ENCODE measurements around the gene COL6A5.
"Not testable (repeated sequence)": the region's sequence is repeated elsewhere in the genome, so short reads cannot be mapped to it uniquely, and the experiment has no call there.

COL6A5 gene

GRCh38 chr3:130345487-130346079, at the start of gene COL6A5:
Gene COL6A5, plus strand, starts transcription at chr3:130345672. Its CDS starts 27,967 bp downstream, at chr3:130373639.
- Histone ChIP-seq H3K36me3 (ENCODE audit: control insufficient read depth, insufficient read depth, low read length) (no peaks in the 10 kb centered on the region), H3K9ac (ENCODE audit: low read depth, low read length) (no peak within 1 kb of the TSS), H3K9me3 (ENCODE audit: control insufficient read depth, insufficient read depth, low read length) (no peaks in the 10 kb centered on the region), H3K27me3 (ENCODE audit: control insufficient read depth, insufficient read depth, low read length) (peaks cover 42% of the 10 kb centered on the region), H3K4me3 (ENCODE audit: low read depth, low read length) (peak within 1 kb of the TSS; percentile 33), H3K4me1 (ENCODE audit: control insufficient read depth, insufficient read depth, low read length) (no peaks in the 10 kb centered on the region)

- Histone ChIP-seq H3K4me1 (ENCODE audit: control insufficient read depth, insufficient read depth, low read length) (no peaks in the 10 kb centered on the region), H3K9me3 (ENCODE audit: control insufficient read depth, insufficient read depth, low read length) (no peaks in the 10 kb centered on the region), H3K4me3 (ENCODE audit: low read depth, low read length) (no peak overlapping the region)
These were observed 45.9 kb upstream of the COL6A5 start for GRCh38 chr3:130299531-130299930.

GRCh38 chr3:130300888-130301287, 44.6 kb upstream of the COL6A5 start:
- H3K4me1 ChIP-seq (ENCODE audit: control insufficient read depth, insufficient read depth, low read length) = no peaks in the 10 kb centered on the region
- H3K36me3 ChIP-seq (ENCODE audit: control insufficient read depth, insufficient read depth, low read length) = no peaks in the 10 kb centered on the region
- no peaks in the 10 kb centered on the region for H3K9me3 ChIP-seq (ENCODE audit: control insufficient read depth, insufficient read depth, low read length)
- no peak overlapping the region for H3K9ac ChIP-seq (ENCODE audit: low read depth, low read length)
- no peaks in the 10 kb centered on the region for H3K27me3 ChIP-seq (ENCODE audit: control insufficient read depth, insufficient read depth, low read length)
- no peak overlapping the region for H3K4me3 ChIP-seq (ENCODE audit: low read depth, low read length)

More at GRCh38 chr3:130299531-130299930, 45.9 kb upstream of the COL6A5 start:
- Histone ChIP-seq H3K9ac (ENCODE audit: low read depth, low read length) (no peak overlapping the region), H3K36me3 (ENCODE audit: control insufficient read depth, insufficient read depth, low read length) (no peaks in the 10 kb centered on the region), H3K27me3 (ENCODE audit: control insufficient read depth, insufficient read depth, low read length) (no peaks in the 10 kb centered on the region)

GRCh38 chr3:130310109-130310508, 35.4 kb upstream of the COL6A5 start:
- Histone ChIP-seq H3K4me3 (ENCODE audit: low read depth, low read length) (no peak overlapping the region), H3K9ac (ENCODE audit: low read depth, low read length) (no peak overlapping the region), H3K27me3 (ENCODE audit: control insufficient read depth, insufficient read depth, low read length) (no peaks in the 10 kb centered on the region), H3K4me1 (ENCODE audit: control insufficient read depth, insufficient read depth, low read length) (no peaks in the 10 kb centered on the region), H3K36me3 (ENCODE audit: control insufficient read depth, insufficient read depth, low read length) (no peaks in the 10 kb centered on the region), H3K9me3 (ENCODE audit: control insufficient read depth, insufficient read depth, low read length) (no peaks in the 10 kb centered on the region)

GRCh38 chr3:130312374-130312773, 33.1 kb upstream of the COL6A5 start:
- H3K27me3 ChIP-seq (ENCODE audit: control insufficient read depth, insufficient read depth, low read length) = no peaks in the 10 kb centered on the region
- H3K36me3 ChIP-seq (ENCODE audit: control insufficient read depth, insufficient read depth, low read length) = no peaks in the 10 kb centered on the region
- no peak overlapping the region for H3K9ac ChIP-seq (ENCODE audit: low read depth, low read length)
- no peak overlapping the region for H3K4me3 ChIP-seq (ENCODE audit: low read depth, low read length)
- no peaks in the 10 kb centered on the region for H3K9me3 ChIP-seq (ENCODE audit: control insufficient read depth, insufficient read depth, low read length)
- H3K4me1 ChIP-seq (ENCODE audit: control insufficient read depth, insufficient read depth, low read length) = no peaks in the 10 kb centered on the region

- Histone ChIP-seq H3K4me3 (ENCODE audit: low read depth, low read length) (no peak overlapping the region), H3K9ac (ENCODE audit: low read depth, low read length) (no peak overlapping the region), H3K27me3 (ENCODE audit: control insufficient read depth, insufficient read depth, low read length) (no peaks in the 10 kb centered on the region), H3K9me3 (ENCODE audit: control insufficient read depth, insufficient read depth, low read length) (no peaks in the 10 kb centered on the region), H3K36me3 (ENCODE audit: control insufficient read depth, insufficient read depth, low read length) (no peaks in the 10 kb centered on the region), H3K4me1 (ENCODE audit: control insufficient read depth, insufficient read depth, low read length) (no peaks in the 10 kb centered on the region)
These were observed 29.3 kb upstream of the COL6A5 start for GRCh38 chr3:130316169-130316568.

GRCh38 chr3:130323503-130323902, 22.0 kb upstream of the COL6A5 start:
- Histone ChIP-seq H3K9me3 (ENCODE audit: control insufficient read depth, insufficient read depth, low read length) (no peaks in the 10 kb centered on the region), H3K4me1 (ENCODE audit: control insufficient read depth, insufficient read depth, low read length) (no peaks in the 10 kb centered on the region), H3K4me3 (ENCODE audit: low read depth, low read length) (no peak overlapping the region), H3K36me3 (ENCODE audit: control insufficient read depth, insufficient read depth, low read length) (no peaks in the 10 kb centered on the region), H3K9ac (ENCODE audit: low read depth, low read length) (no peak overlapping the region), H3K27me3 (ENCODE audit: control insufficient read depth, insufficient read depth, low read length) (no peaks in the 10 kb centered on the region)

- Histone ChIP-seq H3K9me3 (ENCODE audit: control insufficient read depth, insufficient read depth, low read length) (no peaks in the 10 kb centered on the region), H3K9ac (ENCODE audit: low read depth, low read length) (no peak overlapping the region), H3K27me3 (ENCODE audit: control insufficient read depth, insufficient read depth, low read length) (peaks cover 21% of the 10 kb centered on the region), H3K4me3 (ENCODE audit: low read depth, low read length) (no peak overlapping the region), H3K4me1 (ENCODE audit: control insufficient read depth, insufficient read depth, low read length) (no peaks in the 10 kb centered on the region), H3K36me3 (ENCODE audit: control insufficient read depth, insufficient read depth, low read length) (no peaks in the 10 kb centered on the region)
These were observed 4.7 kb upstream of the COL6A5 start for GRCh38 chr3:130340766-130341165.

GRCh38 chr3:130341388-130341787, 4.1 kb upstream of the COL6A5 start:
- H3K4me3 ChIP-seq (ENCODE audit: low read depth, low read length) = no peak overlapping the region
- H3K27me3 ChIP-seq (ENCODE audit: control insufficient read depth, insufficient read depth, low read length) = peaks cover 27% of the 10 kb centered on the region

GRCh38 chr3:130341882-130342281, 3.6 kb upstream of the COL6A5 start:
- H3K4me3 ChIP-seq (ENCODE audit: low read depth, low read length) = no peak overlapping the region
- H3K9ac ChIP-seq (ENCODE audit: low read depth, low read length) = no peak overlapping the region
- no peaks in the 10 kb centered on the region for H3K36me3 ChIP-seq (ENCODE audit: control insufficient read depth, insufficient read depth, low read length)
- no peaks in the 10 kb centered on the region for H3K4me1 ChIP-seq (ENCODE audit: control insufficient read depth, insufficient read depth, low read length)
- H3K27me3 ChIP-seq (ENCODE audit: control insufficient read depth, insufficient read depth, low read length) = peaks cover 32% of the 10 kb centered on the region
- no peaks in the 10 kb centered on the region for H3K9me3 ChIP-seq (ENCODE audit: control insufficient read depth, insufficient read depth, low read length)

More at GRCh38 chr3:130341388-130341787, 4.1 kb upstream of the COL6A5 start:
- Histone ChIP-seq H3K4me1 (ENCODE audit: control insufficient read depth, insufficient read depth, low read length) (no peaks in the 10 kb centered on the region), H3K9ac (ENCODE audit: low read depth, low read length) (no peak overlapping the region), H3K9me3 (ENCODE audit: control insufficient read depth, insufficient read depth, low read length) (no peaks in the 10 kb centered on the region), H3K36me3 (ENCODE audit: control insufficient read depth, insufficient read depth, low read length) (no peaks in the 10 kb centered on the region)

GRCh38 chr3:130342821-130343661, 2.4 kb upstream of the COL6A5 start:
- H3K9me3 ChIP-seq (ENCODE audit: control insufficient read depth, insufficient read depth, low read length) = no peaks in the 10 kb centered on the region
- H3K36me3 ChIP-seq (ENCODE audit: control insufficient read depth, insufficient read depth, low read length) = no peaks in the 10 kb centered on the region
- H3K9ac ChIP-seq (ENCODE audit: low read depth, low read length) = no peak overlapping the region
- H3K4me3 ChIP-seq (ENCODE audit: low read depth, low read length) = no peak overlapping the region
- peaks cover 42% of the 10 kb centered on the region for H3K27me3 ChIP-seq (ENCODE audit: control insufficient read depth, insufficient read depth, low read length)
- no peaks in the 10 kb centered on the region for H3K4me1 ChIP-seq (ENCODE audit: control insufficient read depth, insufficient read depth, low read length)

GRCh38 chr3:130348258-130348657, 2.8 kb downstream of the COL6A5 start:
- H3K4me3 ChIP-seq (ENCODE audit: low read depth, low read length); H3K36me3 ChIP-seq (ENCODE audit: control insufficient read depth, insufficient read depth, low read length); H3K9ac ChIP-seq (ENCODE audit: low read depth, low read length); H3K4me1 ChIP-seq (ENCODE audit: control insufficient read depth, insufficient read depth, low read length); H3K9me3 ChIP-seq (ENCODE audit: control insufficient read depth, insufficient read depth, low read length): not testable (repeated sequence)
- H3K27me3 ChIP-seq (ENCODE audit: control insufficient read depth, insufficient read depth, low read length) = peaks cover 37% of the 10 kb centered on the region

Measured in iPS-15b (cell line).